K562 (cell line): ENCODE results near the gene SYNGR1. TPM values are rescaled to one million over a fixed set of nuclear protein-coding genes. Genes with fewer than 3 reads are reported as not detected.

ENCODE experiments used
- ATAC-seq: fragments of 200-7000 bp; cut with Tn5 transposase; 3 replicates; pipeline ENCODE4 v1.9.1; 2020; ENCODE audit warnings: moderate library complexity
- BruUV-seq: library from RNA; stranded (reverse); fragments of 400-500 nt; replicated peaks from 2 replicates; lab custom pipeline; 2021; lab: Mats Ljungman, UMichigan
- CTCF ChIA-PET: fragments of 300-600 bp; formaldehyde crosslinking; extraction: SDS; loops from one replicate; lab custom pipeline; 2021; ENCODE audit warnings: low intra/inter-chr PET ratio; lab: Yijun Ruan, JAX
- POLR2A ChIA-PET: fragments of 300-600, 350-650 bp; sonication (Branson Sonifier 250); formaldehyde crosslinking; extraction: SDS; loops from one replicate; lab custom pipeline; 2021; ENCODE audit warnings: antibody characterized with exemption, inconsistent platforms; lab: Yijun Ruan, JAX
- DNase-seq, 4 experiments: peaks; one replicate each; pipeline versions ENCODE4 v3.0.0 to v3.0.0-alpha.2; 2011 to 2018; ENCODE audit warnings: low spot score in 3 of 4, mixed read lengths in 3 of 4; ENCODE audit errors: extremely low read depth in 1 of 4
- FAIRE-seq: peaks from 2 replicates; lab custom pipeline; 2011; peaks lifted over from hg19 to GRCh38; lab: Jason Lieb, UNC
- H2AFZ ChIP-seq: 2 replicates; pipeline ENCODE4 v1.6.0; 2011; ENCODE audit warnings: low read depth, low read length, control low read depth, inconsistent platforms
- H3K27ac ChIP-seq: fragments of 200-600 bp; 3 replicates; pipeline ENCODE4 v1.8.0; 2011; ENCODE audit warnings: low read depth, mild to moderate bottlenecking, control low read depth, inconsistent platforms, low read length, moderate library complexity, mixed read lengths; ENCODE audit errors: extremely low read depth
- H3K27me3 ChIP-seq, 2 experiments: fragments of 300-600 bp in 1 of 2; 2 replicates in 1 of 2; 3 replicates in 1 of 2; pipeline versions ENCODE4 v1.6.0 to v1.8.0; 2011; ENCODE audit warnings: inconsistent platforms in 2 of 2, low read length in 2 of 2, mild to moderate bottlenecking in 1 of 2, mixed read lengths in 1 of 2, moderate library complexity in 1 of 2; ENCODE audit not compliant: control insufficient read depth in 2 of 2, insufficient read depth in 2 of 2
- H3K36me3 ChIP-seq: fragments of 300-600 bp; 3 replicates; pipeline ENCODE4 v1.8.0; 2011; ENCODE audit warnings: mild to moderate bottlenecking, low read length, inconsistent platforms; ENCODE audit not compliant: control insufficient read depth, insufficient read depth
- H3K4me1 ChIP-seq, 2 experiments: fragments of 200-600 bp in 1 of 2; replicated peaks in 1 of 2; 2 replicates in 1 of 2; 3 replicates in 1 of 2; pipeline versions ENCODE4 v1.5.1 to v1.8.0; 2011; ENCODE audit warnings: inconsistent platforms in 2 of 2, low read length in 2 of 2, mild to moderate bottlenecking in 1 of 2, mixed read lengths in 1 of 2, moderate library complexity in 1 of 2; ENCODE audit not compliant: control insufficient read depth in 2 of 2, insufficient read depth in 2 of 2
- H3K4me2 ChIP-seq: 2 replicates; pipeline ENCODE4 v1.6.1; 2011; ENCODE audit warnings: low read length, control low read depth, inconsistent platforms, mixed read lengths; ENCODE audit not compliant: insufficient read depth
- H3K4me3 ChIP-seq: fragments of 200-600 bp; sonication (generic), shearing (Covaris generic); 2 replicates; pipeline ENCODE4 v1.5.1; 2016; ENCODE audit warnings: control low read depth, inconsistent platforms
- H3K79me2 ChIP-seq: fragments of 200-600 bp; 3 replicates; pipeline ENCODE4 v1.8.0; 2011; ENCODE audit warnings: low read length, inconsistent platforms; ENCODE audit not compliant: control insufficient read depth, insufficient read depth
- H3K9ac ChIP-seq, 2 experiments: 2 replicates each; pipeline versions ENCODE4 v1.6.0 to v1.6.1; 2011; ENCODE audit warnings: low read depth in 2 of 2, low read length in 2 of 2, control low read depth in 1 of 2, inconsistent platforms in 1 of 2, mild to moderate bottlenecking in 1 of 2, mixed read lengths in 1 of 2; ENCODE audit not compliant: insufficient read depth in 1 of 2
- H3K9me1 ChIP-seq: one replicate; pipeline ENCODE4 v1.6.0; 2011; ENCODE audit warnings: inconsistent platforms, mild to moderate bottlenecking, low read length, moderate library complexity; ENCODE audit not compliant: control insufficient read depth, insufficient read depth
- H3K9me3 ChIP-seq: replicated peaks from 2 replicates; pipeline ENCODE4 v1.5.1; 2011; ENCODE audit warnings: low read depth, low read length, inconsistent platforms; ENCODE audit not compliant: control insufficient read depth, insufficient read depth
- H4K20me1 ChIP-seq: replicated peaks from 2 replicates; pipeline ENCODE4 v1.6.1; 2011; ENCODE audit warnings: low read length, inconsistent platforms, mixed read lengths; ENCODE audit not compliant: control insufficient read depth, insufficient read depth
- BACH1 ChIP-seq: fragments of 200-800 bp; sonication (Bioruptor generic); IDR thresholded peaks from 2 replicates; pipeline ENCODE4 v1.6.1; 2016; ENCODE audit warnings: missing genetic modification characterization, missing compliant biosample characterization
- HSF4 ChIP-seq: fragments of 250-450 bp; sonication (Bioruptor Pico); IDR thresholded peaks from 2 replicates; pipeline ENCODE4 v2.1.2; 2022; ENCODE audit warnings: mild to moderate bottlenecking, moderate library complexity, borderline replicate concordance
- KDM5B ChIP-seq: fragments of 200-600 bp; sonication (generic); IDR thresholded peaks from 2 replicates; pipeline ENCODE4 v1.6.1; 2012; ENCODE audit warnings: low read depth, mild to moderate bottlenecking, moderate library complexity, low read length, control low read depth, inconsistent platforms; ENCODE audit not compliant: insufficient replicate concordance
- MXI1 ChIP-seq: IDR thresholded peaks from 2 replicates; pipeline ENCODE4 v1.6.1; 2011; ENCODE audit warnings: low read depth, mild to moderate bottlenecking, improper control_type of control experiment, low read length
- SIN3A ChIP-seq, 2 experiments: fragments of 150-350 bp in 1 of 2; IDR thresholded peaks; 2 replicates each; pipeline ENCODE4 v1.6.1; 2011 to 2016; ENCODE audit warnings: borderline replicate concordance in 2 of 2, low read depth in 2 of 2, low read length in 2 of 2, mild to moderate bottlenecking in 2 of 2, moderate library complexity in 2 of 2; ENCODE audit not compliant: control insufficient read depth in 1 of 2
- SMAD4 ChIP-seq: fragments of 250-450 bp; sonication (Bioruptor Pico); conservative IDR thresholded peaks from 2 replicates; pipeline ENCODE4 v1.8.0; 2021; ENCODE audit warnings: inconsistent platforms, mild to moderate bottlenecking, moderate library complexity
- TBL1XR1 ChIP-seq, 2 experiments: IDR thresholded peaks; 2 replicates each; pipeline ENCODE4 v1.6.1; 2012; ENCODE audit warnings: improper control_type of control experiment in 2 of 2, low read length in 2 of 2, mild to moderate bottlenecking in 1 of 2
- ZC3H4 ChIP-seq: sonication (generic); formaldehyde crosslinking; IDR thresholded peaks from 2 replicates; pipeline ENCODE4 v1.9.0; 2021; ENCODE audit warnings: missing genetic modification reagents, borderline replicate concordance
- ZFPM2 ChIP-seq: fragments of 250-450 bp; sonication (Bioruptor Pico); IDR thresholded peaks from 2 replicates; pipeline ENCODE4 v1.5.1; 2022; ENCODE audit warnings: mild to moderate bottlenecking
- ZNF263 ChIP-seq: sonication (generic); formaldehyde crosslinking; IDR thresholded peaks from 2 replicates; pipeline ENCODE4 v1.8.0; 2022; ENCODE audit warnings: mild to moderate bottlenecking, missing genetic modification reagents, borderline replicate concordance
- ZNF551 ChIP-seq: fragments of 250-450 bp; sonication (Bioruptor Pico); IDR thresholded peaks from 2 replicates; pipeline ENCODE4 v1.5.0; 2021; ENCODE audit warnings: mild to moderate bottlenecking, moderate library complexity
- ZNF586 ChIP-seq: fragments of 450-650 bp; formaldehyde crosslinking; conservative IDR thresholded peaks from 2 replicates; pipeline ENCODE4 v1.4.0; 2020; ENCODE audit warnings: mild to moderate bottlenecking, moderate library complexity
- WGBS: fragments of 100-300 bp; shearing (Covaris generic); methylation state at CpG from one replicate; pipeline ENCODE4 v1.1.6; 2016; ENCODE audit warnings: low coverage, mixed read lengths; ENCODE audit not compliant: insufficient coverage; ENCODE audit errors: missing lambda C conversion rate; 5-methylcytosine and 5-hydroxymethylcytosine counted together
- in situ Hi-C: fragments of 300-500 bp; cut with MboI; formaldehyde crosslinking; loops from 4 replicates; pipeline ENCODE4 v1.15.0; 2018; ENCODE audit warnings: inconsistent platforms, mixed read lengths
- intact Hi-C: fragments of 100-400 bp; cut with micrococcal nuclease; formaldehyde crosslinking; loops from 2 replicates; pipeline ENCODE4 v1.14.2; 2022
- polyA plus RNA-seq, 8 experiments: library from polyadenylated mRNA; depleted of rRNA in 4 of 8; stranded (reverse) in 5 of 8; unstranded in 3 of 8; fragments of >200 nt; fragmentation: Nextera tagmentation in 2 of 8; fragmentation: Illumina TruSeq in 1 of 8; extraction: Ambion mirVana in 2 of 8; extraction: Trizol in 1 of 8; gene quantifications; 2 replicates each; pipeline versions ENCODE4 v1.2.1 to v1.2.3, GENCODE V29; 2011 to 2014; ENCODE audit warnings: inconsistent platforms in 1 of 8, missing spikeins in 1 of 8
- total RNA-seq, 7 experiments: library from RNA; depleted of rRNA in 6 of 7; stranded (reverse); fragments of >200 nt in 6 of 7; fragmentation: Illumina TruSeq in 2 of 7; extraction: Trizol in 2 of 7; gene quantifications; 2 replicates each; pipeline versions ENCODE4 v1.2.1 to v1.2.3, GENCODE V29; 2011 to 2021; ENCODE audit warnings: low replicate concordance in 1 of 7
- TF ChIP-seq, protein P1 (sequence below): fragments of 450-650 bp; formaldehyde crosslinking; IDR thresholded peaks from 2 replicates; pipeline ENCODE4 v1.4.0; 2022; ENCODE audit warnings: missing genetic modification characterization
- TF ChIP-seq, protein P2 (sequence below): fragments of 250-450 bp; sonication (Bioruptor Pico); IDR thresholded peaks from 2 replicates; pipeline ENCODE4 v1.4.0; 2020

Gene SYNGR1
- total and polyA plus RNA-seq, 9 of the 15 experiments (the other 6 are each of a cell fraction or from before 2014, with no cell fraction given): 1.8 to 15.9 (median 5.5) TPM

DNA sequence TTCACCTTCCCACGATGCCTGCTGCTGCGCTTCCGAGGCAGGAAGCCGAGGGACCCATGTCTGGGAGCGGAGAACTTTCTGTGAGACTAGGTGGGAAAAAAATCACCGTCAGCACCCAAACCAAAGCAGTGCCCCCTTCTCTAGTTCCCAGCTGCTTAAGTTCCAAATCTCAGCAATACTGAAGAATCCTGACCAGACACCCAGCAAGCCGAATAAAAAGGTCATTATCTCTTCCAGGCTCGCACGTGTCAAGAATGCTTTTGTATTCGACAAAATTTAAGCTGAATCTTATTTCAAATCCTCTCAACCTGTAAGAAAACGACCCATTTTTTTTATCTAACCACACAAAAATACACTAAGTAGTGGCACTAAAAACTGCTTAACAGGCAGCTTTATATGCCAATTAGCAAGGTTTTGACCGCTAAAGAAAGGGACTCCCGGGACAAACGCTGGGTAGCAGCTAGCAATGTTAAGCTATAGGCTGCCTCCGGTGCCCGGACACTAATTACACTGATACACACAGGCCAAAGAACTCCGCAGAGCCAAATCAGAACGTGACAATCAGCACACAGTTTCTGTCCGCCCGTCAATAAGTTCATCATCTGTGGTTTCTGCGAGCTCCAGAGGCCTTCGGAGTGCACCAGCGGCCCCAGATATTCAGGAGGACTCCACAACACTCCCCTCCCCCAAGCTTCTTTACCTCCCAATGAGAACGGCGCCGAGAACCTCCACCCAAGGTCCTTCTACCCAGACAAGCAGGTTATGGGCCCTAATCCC lies 31.1 kb upstream of the SYNGR1 start:
- Histone ChIP-seq H4K20me1 (peaks cover 52% of the 10 kb centered on the region), H2AFZ (no peak overlapping the region), H3K9me3 (no peaks in the 10 kb centered on the region), H3K36me3 (peaks cover 53% of the 10 kb centered on the region), H3K79me2 (peaks cover 67% of the 10 kb centered on the region), H3K27ac (peak overlapping the region; percentile 86), H3K27me3 (no peaks in the 10 kb centered on the region), H3K4me1 (peaks cover 15 to 25% of the 10 kb centered on the region in 2 experiments; a peak in 4 of 5 replicates), H3K4me3 (peak overlapping the region; percentile 69), H3K9me1 (no peaks in the 10 kb centered on the region), H3K4me2 (peak overlapping the region; percentile 99), H3K9ac (peak overlapping the region; percentile 96 to 100)
- ChIA-PET POLR2A (interaction anchor here (0.6 to 7.1 kb wide), 57 partner anchors 8 to 855 kb away, joined by 3 to 136 read pairs (median 5); partner anchors contain the start of genes APOBEC3B, ATF4, SYNGR1 and TAB1), CTCF (no interaction called here)
- DNase-seq (peak in 1 of 4 experiments; percentile 35), FAIRE-seq (no peak), ATAC-seq (peak; percentile 17)
- BruUV-seq: TSS peak; percentile 61
- 0% methylated on average over 21 of the region's 26 CpGs for WGBS
- TF ChIP-seq, protein P1, sequence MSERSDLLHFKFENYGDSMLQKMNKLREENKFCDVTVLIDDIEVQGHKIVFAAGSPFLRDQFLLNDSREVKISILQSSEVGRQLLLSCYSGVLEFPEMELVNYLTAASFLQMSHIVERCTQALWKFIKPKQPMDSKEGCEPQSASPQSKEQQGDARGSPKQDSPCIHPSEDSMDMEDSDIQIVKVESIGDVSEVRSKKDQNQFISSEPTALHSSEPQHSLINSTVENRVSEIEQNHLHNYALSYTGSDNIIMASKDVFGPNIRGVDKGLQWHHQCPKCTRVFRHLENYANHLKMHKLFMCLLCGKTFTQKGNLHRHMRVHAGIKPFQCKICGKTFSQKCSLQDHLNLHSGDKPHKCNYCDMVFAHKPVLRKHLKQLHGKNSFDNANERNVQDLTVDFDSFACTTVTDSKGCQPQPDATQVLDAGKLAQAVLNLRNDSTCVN (CRISPR knock-in tag): 0 out of 2 replicates have a peak, but pooled peaks have one; percentile 20
- TF ChIP-seq ZNF263 (CRISPR knock-in tag) (0 out of 2 replicates have a peak, but pooled peaks have one; percentile 13), SIN3A (IDR thresholded peaks at IDR 0.05; ENCODE audit: borderline replicate concordance in 2 of 2, control insufficient read depth in 1 of 2, low read depth in 2 of 2, low read length in 2 of 2) (peak in 1 of 2 experiments; percentile 13; a peak in 1 of 4 replicates), KDM5B (no peak), HSF4 (no peak), ZC3H4 (CRISPR knock-in tag) (peak; percentile 43; the same call in 1 of the 2 replicates), BACH1 (tag) (peak; percentile 23; the same call in 1 of the 2 replicates), ZNF586 (CRISPR knock-in tag) (no peak), SMAD4 (CRISPR knock-in tag) (0 out of 2 replicates have a peak, but pooled peaks have one; percentile 1), ZNF551 (CRISPR knock-in tag) (no peak), ZFPM2 (CRISPR knock-in tag) (no peak), MXI1 (peak; percentile 32; the same call in 1 of the 2 replicates), TBL1XR1 (IDR thresholded peaks at IDR 0.05; ENCODE audit: low read length in 2 of 2) (no peak)
- TF ChIP-seq, protein P2, sequence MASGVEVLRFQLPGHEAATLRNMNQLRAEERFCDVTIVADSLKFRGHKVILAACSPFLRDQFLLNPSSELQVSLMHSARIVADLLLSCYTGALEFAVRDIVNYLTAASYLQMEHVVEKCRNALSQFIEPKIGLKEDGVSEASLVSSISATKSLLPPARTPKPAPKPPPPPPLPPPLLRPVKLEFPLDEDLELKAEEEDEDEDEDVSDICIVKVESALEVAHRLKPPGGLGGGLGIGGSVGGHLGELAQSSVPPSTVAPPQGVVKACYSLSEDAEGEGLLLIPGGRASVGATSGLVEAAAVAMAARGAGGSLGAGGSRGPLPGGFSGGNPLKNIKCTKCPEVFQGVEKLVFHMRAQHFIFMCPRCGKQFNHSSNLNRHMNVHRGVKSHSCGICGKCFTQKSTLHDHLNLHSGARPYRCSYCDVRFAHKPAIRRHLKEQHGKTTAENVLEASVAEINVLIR (CRISPR knock-in tag): no peak
- intact Hi-C loops (loop anchor here (2.0 kb wide), 1 partner anchor 202 kb away; the partner anchor contains the start of gene ATF4), in situ Hi-C loops (no loop called here)
